Stimulated activated CD4-positive, alpha-beta T cell treated with anti-CD3 and anti-CD28 coated beads, Interleukin-4, amount 100 ng/mL, for 24 hours (primary cell): Measurements from ENCODE around the gene NDST1.

ENCODE experiments used
- DNase-seq: peaks from one replicate; pipeline ENCODE4 v3.0.0-alpha.2; 2020

The NDST1 gene

DNA sequence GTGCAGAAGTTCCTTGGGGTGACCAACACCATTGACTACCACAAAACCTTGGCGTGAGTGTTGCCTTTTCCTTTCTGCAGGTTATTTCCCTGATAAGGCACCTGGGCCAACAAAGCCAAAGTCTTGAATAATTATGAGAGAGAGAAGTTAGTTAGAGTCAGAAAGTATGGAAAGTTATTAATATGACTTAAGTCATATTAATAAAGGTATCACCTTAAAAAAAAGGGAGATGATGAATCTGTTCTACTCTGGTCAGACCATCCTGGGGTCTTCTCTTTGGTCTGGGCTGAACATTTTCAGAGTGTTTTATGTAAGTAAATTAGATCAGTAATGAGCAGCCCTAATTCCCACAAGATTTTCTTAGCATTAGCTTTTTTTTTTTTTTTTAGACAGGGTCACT, 41.8 kb downstream of the NDST1 start:
- no peak for DNase-seq

DNA sequence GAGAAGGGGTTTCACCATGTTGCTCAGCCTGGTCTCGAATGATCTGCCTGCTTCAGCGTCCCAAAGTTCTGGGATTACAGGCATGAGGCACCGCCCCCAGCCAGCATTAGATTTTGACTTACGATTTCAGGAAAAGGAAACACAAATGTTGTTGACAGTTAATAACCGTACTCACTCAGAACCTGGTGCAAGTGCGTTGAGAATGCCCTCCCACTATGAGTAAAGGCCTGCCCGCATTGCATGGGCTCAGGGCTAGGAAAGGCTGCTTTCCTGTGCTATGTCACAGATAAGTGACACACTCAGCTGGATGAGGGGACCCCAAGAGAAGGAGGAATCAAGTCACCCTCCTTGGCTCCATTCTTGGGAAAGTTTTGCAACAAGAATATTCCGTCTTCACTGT, 42.4 kb downstream of the NDST1 start:
- DNase-seq, result no peak

DNA sequence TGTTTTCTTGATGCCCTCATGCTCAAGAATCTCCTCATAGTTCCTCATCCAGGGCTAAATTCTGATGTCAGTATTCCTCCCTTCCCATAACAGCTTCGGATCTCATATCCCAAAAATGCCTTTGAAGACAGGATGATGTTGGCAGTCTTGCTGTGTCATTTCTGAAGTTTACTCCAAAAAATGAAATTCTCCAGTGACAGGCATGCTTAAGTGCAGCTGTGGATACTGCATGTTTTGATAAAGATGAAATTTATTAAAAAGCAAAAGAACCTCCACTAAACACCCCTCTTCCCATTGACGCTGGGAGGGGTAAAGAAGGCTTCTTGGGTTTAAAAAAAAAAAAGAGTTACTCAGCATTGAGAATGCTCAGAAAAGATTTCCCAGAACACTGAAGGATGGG, 43.1 kb downstream of the NDST1 start:
- no peak for DNase-seq

DNA sequence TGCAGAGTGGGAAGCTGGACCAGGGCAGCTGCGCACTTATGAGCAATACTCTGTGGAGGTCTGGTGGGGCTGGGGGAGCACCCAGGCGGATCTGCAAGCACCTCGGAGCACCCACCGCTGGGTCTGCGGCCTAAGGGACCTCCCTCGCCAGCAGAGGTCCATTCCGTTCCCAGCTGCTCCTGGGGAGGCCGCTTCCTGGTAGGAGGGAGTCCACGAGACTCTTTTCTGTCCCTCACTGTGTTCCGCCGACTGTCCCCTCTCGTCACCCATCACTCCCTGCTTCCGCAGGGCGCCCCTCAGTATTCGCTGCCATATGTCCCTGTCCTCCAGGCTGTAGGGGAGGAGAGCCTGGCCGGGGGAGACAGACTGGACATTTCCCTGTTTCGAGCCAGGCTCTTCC, 45.5 kb downstream of the NDST1 start:
- no peak for DNase-seq

DNA sequence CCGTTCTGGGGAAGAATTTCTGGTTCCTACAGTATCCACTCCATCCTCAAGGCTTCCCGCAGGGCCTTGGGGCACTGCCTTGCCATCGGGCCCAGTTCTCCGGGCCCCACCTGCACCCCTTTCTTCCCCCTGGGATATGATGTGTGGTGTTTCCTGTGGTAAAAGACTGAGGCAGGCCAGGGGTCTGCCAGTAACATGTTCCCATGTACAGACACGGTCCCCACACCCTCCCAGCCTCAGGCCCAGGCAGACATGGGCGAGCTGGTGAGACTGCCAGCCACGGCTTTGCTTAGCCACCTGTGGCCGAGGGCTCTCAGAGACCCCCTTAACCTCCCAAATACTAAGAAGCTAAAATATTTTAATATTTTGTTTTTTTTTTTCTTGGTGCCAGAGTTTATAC, 46.0 kb downstream of the NDST1 start:
- no peak for DNase-seq

DNA sequence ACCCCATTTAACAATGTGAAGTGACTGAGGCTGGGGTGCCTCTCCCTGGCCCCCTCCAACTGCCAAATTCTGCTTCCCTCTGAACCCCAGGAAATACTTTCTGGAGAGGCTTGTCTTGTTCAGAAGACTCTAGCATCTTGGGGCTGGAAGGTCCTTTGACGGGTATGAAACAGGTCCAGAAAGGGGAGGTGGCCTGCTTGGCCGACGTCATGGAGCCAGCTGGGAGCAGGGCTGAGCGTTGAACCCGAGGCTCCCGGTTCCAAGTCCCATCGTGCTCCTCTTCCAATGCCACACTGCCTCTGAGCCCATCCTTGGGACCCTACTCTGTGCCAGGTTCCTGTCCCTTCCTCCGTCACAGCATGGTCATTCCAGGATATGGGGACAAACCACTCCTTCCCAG, 46.9 kb downstream of the NDST1 start:
- no peak for DNase-seq

DNA sequence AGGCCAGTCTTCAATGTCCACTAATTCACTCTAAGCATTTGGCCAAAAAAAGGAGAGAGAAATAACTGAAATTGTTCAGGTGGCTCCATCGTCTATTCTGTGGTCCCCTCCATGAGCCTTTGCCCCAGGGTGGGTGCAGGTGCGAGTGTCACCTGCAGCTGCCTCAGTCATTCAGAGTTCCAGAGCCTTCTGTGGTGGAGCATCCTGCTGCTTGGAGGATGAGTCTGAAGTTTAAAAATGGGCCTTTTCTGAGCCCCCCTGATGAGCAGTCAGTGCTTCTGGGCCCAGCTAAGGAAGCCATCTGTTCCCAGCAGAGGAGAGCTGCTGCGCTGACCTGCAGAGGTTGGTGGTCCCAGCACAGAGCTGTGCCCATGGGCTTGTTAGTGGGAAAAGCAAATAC, 48.2 kb downstream of the NDST1 start:
- no peak for DNase-seq

DNA sequence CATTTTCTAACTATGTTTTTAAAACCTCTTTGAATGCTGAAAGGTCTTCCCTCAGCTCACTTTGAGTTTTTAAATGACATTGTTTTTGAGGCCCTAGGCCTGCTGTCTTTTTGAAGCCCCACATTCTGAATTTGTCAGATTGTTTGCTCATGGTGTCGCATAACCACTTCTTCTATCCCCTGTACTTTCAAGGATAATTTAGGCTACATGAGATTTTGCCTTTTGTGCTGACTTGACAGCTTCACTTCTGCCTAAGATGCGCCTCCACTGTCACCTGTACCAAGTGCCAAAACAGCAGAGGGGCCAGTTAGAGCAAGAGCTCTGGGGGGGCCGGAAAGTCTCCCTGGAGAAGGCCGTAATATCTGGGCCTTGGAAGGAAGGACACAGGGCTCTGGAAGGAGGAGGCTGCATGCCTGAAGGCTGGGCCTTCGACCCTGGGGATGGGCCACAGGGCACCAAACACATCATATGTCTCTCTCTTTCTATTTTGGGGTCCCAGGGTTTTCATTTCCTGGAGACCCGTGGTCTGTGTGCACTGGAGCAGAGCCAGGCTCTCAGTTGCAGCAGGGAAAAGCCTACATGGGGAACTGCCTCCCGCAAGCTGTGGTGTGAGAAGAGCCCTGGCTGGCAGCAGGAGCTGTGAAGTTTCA, 49.1 kb downstream of the NDST1 start:
- DNase-seq, result no peak

DNA sequence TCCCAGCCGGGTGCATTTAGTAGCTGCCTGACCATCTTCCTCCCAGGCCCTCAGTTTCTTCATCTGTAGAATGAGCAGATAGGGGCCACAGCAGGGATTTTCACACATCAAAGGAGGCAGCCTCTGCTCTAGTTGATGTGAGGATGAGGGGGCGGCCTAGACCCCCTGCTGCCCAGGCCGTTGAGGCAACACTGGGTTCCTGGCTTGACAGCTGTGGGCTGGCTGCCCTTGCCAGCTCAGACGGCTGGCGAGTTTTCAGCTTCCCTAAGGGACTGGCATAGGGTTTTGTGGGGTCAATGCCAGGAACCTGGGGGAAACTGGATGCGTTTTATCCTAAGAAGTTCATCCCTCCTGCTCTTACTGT, 49.6 kb downstream of the NDST1 start:
- DNase-seq, result no peak

DNA sequence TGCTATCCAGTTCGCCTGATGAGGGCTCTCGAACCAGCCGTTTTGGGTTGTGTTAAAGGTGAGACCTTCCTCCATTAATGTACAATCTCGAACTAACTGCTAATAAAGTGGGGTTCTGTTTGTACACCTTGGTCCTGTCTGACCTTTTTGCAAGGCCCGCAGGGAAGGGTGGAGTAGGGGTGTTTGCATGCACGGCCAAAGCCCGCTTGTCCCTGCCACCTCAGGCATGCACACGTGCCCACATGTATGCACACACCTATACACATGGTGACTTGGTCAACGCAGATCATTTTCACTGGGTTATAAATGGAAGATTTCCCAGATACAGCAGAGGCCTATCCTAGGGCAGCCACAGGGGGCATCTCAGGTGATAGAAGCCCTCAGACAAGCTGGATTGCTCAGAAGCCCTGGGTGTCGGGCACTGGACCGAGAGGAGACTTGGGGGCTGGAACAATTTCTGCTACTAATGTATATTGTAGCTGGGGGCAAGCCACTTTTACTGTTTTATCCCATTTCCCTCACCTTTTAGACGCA, 50.2 kb downstream of the NDST1 start:
- DNase-seq, result no peak

DNA sequence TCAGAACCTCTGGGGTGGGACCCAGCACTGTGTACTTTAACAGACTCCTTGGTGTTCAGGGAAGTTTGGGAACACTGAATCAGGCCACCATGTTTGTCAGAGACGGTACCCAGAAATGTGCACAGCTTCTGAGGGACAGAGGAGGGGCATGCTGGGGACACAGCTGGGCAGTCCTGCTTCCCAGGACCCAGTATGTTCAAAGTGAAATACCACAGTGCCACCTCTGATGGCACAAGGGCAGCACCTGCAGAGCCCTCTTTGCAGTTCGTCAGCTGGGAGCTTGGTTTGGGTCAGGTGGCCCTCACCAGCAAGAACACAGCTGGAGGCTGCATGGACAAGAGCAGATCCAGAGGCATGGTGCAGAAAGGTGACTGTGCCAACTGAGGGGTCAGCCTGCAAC, 51.2 kb downstream of the NDST1 start:
- DNase-seq, result no peak

DNA sequence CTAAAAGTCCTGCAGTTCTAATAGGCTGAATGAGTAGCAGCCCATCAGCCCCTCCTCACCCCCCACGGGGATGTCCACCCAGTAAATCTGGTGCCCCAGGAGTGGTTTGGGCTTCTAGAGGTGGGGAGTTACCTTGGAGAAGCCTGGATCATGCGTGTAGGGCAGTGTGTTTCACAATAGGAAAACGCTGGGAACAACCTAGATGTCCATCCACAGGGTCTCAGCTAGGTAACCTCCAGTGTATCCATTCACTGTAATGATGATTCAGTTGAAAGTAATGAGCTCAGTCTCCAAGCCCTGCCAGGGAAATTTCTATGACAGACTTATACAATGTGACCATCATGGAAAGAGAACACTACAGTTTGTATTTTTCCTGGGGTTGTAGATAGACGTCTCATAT, 51.8 kb downstream of the NDST1 start:
- DNase-seq, result no peak

DNA sequence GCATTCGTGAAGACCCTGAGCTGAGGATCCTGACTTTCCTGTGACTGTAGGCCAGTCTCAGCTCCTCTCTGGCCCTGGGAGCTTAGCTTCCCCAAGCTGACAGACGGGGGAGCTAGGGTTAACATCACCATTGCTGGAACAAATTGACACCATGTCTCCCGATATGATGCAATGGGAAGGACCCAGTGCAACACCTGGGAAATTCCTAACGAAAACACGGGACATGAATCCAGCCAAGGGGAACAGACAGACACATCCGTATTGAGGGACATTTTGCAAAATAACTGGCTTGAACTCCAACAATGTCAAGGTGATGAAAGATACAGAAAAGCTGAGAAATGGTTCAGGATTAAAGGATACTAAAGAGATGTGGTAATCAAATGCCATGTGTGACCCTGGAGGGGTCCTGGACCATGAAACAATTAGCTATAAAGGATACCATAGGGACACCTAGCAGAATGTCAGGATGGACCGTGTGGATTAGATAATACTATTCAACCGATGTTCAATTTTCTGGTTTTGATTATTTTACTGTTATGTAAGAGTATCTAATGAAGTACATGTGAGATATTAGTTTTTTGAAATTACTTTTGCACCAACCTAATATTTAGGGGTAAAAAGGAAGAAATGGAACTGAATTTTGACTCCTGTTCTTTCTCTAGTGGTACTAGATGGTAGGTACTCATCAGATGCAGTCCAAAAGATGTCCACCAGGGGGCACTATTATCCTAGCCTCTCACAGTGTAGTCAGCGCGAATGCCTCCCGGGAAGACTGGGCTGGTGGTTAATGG, 52.7 kb downstream of the NDST1 start:
- peak; percentile 92 for DNase-seq

DNA sequence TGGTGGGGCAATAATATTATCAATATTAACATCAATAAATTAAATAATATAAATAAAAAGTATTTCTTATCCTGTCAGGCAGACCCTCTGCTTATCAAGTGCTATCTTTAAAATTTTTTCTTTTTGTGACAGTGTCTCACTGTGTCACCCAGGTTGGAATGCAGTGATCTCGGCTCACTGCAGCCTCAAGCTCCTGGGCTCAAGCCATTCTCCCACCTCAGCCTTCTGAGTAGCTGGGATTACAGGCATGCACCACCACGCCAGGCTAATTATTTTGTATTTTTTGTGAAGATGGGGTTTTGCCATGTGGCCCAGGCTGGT, 53.2 kb downstream of the NDST1 start:
- no peak for DNase-seq

DNA sequence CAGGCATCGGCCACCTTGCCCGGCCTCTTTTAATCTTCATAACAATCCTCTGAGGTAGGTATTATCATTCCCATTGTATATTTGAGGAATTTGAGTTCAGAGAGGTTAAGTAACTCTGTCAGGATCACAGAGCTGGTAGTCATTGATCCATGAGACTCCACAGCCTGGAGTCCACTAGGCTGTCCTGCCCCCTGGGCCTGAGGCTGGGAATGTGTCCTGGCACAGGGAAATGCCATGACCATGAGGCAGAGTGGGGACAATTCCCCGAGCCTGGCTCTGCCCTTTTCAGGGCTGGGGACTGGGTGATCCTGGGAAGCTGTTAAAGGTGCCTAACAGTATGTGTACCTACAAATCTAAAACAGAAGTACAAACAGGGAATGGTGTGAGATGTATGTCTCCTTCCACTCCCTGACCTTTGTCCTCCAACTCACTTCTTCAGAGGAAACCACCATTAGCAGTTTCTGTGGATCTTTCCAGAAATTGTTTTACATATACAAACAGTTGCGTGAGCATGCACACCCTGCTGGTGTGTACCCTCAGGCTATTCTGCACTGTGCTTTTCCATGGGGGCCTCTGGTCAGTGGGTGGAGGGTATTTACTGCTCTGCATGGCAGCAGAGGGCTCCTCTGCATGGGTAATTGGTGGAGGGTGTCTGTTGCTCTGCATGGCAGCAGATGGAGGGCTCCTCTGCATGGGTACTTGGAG, 53.8 kb downstream of the NDST1 start:
- DNase-seq, result no peak

DNA sequence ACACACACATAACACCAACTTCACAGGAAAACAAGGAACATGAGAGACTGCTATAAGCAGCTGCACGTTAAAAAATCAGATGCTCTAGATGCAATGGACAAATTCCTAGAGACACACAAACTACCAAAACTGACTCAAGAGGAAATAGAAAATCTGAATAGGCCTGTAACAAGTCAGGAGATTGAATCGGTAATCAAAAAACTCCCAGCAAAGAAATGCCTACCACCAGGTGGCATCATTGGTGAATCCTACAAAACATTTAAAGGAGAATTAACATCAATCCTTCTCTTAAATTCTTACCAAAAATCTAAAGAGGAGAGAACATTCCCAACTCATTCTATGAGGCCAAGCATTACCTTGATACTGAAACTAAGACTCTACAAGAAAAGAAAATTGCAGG, 54.9 kb downstream of the NDST1 start:
- DNase-seq, result peak; percentile 27

DNA sequence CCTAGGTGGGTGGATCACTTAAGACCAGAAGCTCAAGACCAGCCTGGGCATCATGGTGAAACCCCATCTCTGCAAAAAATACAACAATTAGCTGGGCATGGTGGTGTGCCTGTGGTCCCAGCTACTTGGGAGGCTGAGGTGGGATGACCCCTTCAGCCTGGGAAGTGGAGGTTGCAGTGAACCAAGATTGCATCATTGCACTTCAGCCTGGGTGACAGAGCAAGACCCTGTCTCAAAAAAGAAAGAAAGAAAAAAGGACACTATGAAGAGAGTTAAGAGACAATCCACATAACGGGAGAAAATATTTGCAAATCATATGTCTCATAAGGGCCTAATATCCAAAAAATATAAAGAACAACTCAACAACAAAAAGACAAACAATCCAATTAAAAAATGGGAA, 57.9 kb downstream of the NDST1 start:
- no peak for DNase-seq

DNA sequence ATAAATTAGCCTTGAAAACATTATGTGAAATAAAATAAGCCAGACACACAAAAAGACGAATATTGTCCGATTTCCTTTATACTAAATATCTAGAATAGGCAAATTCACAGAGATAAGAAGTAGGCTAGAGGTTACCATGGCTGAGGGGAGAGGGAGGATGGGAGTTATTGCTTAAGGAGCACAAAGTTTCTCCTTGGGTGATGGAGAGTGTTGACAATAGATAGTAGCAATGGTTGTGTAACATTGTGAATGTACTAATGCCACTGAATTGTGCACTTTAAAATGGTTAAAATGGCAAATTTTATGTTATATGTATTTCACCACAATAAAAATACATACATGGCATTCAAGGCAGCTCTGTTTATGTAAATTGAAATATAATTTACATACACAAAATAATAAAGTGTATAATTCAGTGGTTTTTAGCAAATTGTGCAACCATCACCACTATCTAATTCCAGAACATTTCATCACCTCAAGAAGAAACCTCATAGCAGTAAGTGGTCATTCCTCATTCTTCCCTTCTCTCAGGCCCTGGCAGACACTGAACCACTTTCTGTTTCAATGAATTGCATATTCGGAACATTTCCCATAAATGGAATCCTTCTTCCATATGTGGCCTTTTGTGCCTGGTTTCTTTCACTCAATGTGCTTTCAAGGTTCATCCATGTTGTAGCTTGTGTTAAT, 59.2 kb downstream of the NDST1 start:
- DNase-seq, result no peak

DNA sequence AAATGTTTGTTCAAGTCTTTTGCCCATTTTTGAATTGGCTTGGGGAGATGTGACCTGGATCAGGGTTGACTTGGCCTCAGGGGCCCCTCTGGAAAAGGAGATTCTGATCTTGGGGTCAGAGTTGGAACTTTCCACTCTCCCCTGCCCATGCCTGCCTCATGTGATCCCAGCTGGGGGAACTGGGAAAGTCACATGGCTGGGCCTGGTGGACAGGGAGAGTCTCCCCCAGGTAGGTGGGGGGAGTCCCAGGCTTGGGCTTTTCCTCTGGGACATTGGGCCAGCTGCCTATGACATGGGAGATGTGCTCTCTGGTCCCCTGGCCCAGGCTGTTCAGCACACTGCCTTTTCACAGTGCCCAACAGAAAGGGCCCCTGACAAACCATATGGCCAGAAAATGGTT, 60.7 kb downstream of the NDST1 start:
- no peak for DNase-seq

DNA sequence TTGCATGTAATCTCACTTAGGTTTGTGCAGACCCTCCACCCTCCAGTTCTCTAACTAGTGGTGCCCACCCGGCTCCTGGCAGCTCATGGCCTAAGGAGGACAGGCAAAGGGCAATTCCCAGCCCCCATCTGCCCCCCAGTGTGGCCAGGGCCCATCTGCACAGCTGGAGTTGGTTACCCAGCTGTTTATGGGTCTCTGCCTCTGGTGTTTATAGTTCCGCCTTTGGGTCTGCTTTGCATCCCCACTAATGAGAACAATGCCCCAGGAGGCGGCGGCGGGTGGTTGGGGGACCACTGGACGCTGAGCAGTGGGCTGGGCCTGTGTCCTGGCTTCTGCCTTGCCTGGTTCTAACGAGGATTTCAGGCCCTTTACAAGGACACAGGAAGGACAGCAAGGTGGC, 62.4 kb downstream of the NDST1 start:
- DNase-seq, result no peak

DNA sequence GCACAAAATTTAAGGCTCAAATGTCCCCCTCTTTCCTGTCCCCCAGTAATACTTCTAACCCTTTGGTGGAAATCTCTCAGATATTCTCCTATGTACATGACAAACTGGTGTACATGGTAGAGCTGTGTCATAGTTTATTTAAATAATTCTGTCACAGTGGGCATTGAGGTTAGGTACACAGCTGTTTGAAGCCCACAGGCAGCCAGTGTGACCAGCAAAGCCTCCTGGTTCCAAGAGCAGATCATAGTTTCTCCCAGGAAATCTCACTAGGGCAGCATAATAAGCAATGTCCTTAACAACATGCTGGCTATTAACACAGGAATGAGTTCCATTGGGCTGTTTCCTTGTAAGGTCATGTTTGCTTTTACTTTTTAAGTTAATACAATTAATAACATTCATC, 63.9 kb downstream of the NDST1 start:
- no peak for DNase-seq

DNA sequence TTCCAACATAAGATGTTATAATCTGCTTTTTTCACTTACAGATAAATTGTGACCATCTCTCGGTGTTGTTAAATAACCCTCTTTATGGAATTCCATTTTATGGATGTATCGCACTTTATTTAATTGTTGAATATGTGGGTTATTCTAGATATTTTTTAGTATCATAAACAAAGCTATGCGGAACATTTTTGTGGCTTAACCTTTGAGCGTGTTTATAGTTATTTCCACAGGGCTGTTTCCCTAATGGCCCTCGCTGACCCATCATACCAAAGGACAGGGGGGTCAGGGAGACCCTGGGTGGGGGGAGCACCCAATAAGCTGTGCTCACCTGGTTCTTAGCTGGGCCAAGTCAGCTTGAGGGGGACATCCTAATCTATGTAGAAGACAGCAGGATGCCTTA, 65.3 kb downstream of the NDST1 start:
- DNase-seq, result no peak
